Activated T-helper 1 cell treated with anti-CD3 and anti-CD28 coated beads, Interleukin-12 subunit alpha, Interleukin-12 subunit beta, Interleukin-2, Interleukin-4 antibody, amounts not matched to agents 30 ng/mL and 10 ng/mL and 1 ng/mL, durations not matched to agents 14 hours and 24 hours and 36 hours (primary cell): ENCODE results near the gene CCDC92B. TPM values are rescaled to one million over a fixed set of nuclear protein-coding genes. Genes with fewer than 3 reads are reported as not detected.
A peak's percentile ranks its signal among the peaks of the same experiment; 100 is the strongest.

Source experiments
- DNase-seq: peaks from one replicate; pipeline ENCODE4 v3.0.0; 2021; ENCODE audit warnings: low spot score
- H3K27ac Mint-ChIP-seq: one replicate; pipeline ENCODE4 v1.8.0; 2021; ENCODE audit warnings: mild to moderate bottlenecking, mixed read lengths
- H3K27me3 Mint-ChIP-seq: one replicate; pipeline ENCODE4 v1.8.0; 2022; ENCODE audit warnings: mild to moderate bottlenecking, moderate library complexity, mixed read lengths; ENCODE audit not compliant: insufficient read depth
- H3K36me3 Mint-ChIP-seq: one replicate; pipeline ENCODE4 v1.8.0; 2021; ENCODE audit warnings: low read depth, mixed read lengths
- H3K4me1 Mint-ChIP-seq: one replicate; pipeline ENCODE4 v1.8.0; 2021; ENCODE audit warnings: low read depth, mixed read lengths
- H3K4me3 Mint-ChIP-seq: one replicate; pipeline ENCODE4 v1.8.0; 2021; ENCODE audit warnings: mild to moderate bottlenecking, moderate library complexity, mixed read lengths
- H3K9me3 Mint-ChIP-seq: one replicate; pipeline ENCODE4 v1.8.0; 2021; ENCODE audit warnings: mixed read lengths
- intact Hi-C: fragments of 100-400 bp; cut with micrococcal nuclease; formaldehyde crosslinking; loops from one replicate; pipeline ENCODE4 v1.15.1; 2024
- total RNA-seq: library from RNA; stranded (reverse); gene quantifications from 2 replicates; pipeline ENCODE4 v1.2.3, GENCODE V29; 2022

CCDC92B gene
- total RNA-seq, 1 donor from 2014 or later: 0.23 TPM

- no peak overlapping the region for H3K27ac Mint-ChIP-seq
- H3K36me3 Mint-ChIP-seq: no peaks in the 10 kb centered on the region
- H3K4me1 Mint-ChIP-seq: no peaks in the 10 kb centered on the region
- no peak overlapping the region for H3K4me3 Mint-ChIP-seq
- intact Hi-C loops: no loop called here
- peaks cover 49% of the 10 kb centered on the region for H3K27me3 Mint-ChIP-seq
- DNase-seq: no peak
- H3K9me3 Mint-ChIP-seq: no peaks in the 10 kb centered on the region
These were observed 25.8 kb upstream of the CCDC92B start for GRCh38 chr17:2775206-2775605.

GRCh38 chr17:2770129-2770528 is 20.7 kb upstream of the CCDC92B start:
- H3K9me3 Mint-ChIP-seq: no peaks in the 10 kb centered on the region
- H3K36me3 Mint-ChIP-seq: no peaks in the 10 kb centered on the region
- intact Hi-C loops: no loop called here
- no peak overlapping the region for H3K27ac Mint-ChIP-seq
- H3K4me1 Mint-ChIP-seq: no peaks in the 10 kb centered on the region
- no peak overlapping the region for H3K4me3 Mint-ChIP-seq
- H3K27me3 Mint-ChIP-seq: peaks cover 25% of the 10 kb centered on the region
- no peak for DNase-seq

- Mint-ChIP-seq H3K27ac (no peak overlapping the region), H3K27me3 (peaks cover 32% of the 10 kb centered on the region), H3K36me3 (no peaks in the 10 kb centered on the region), H3K4me3 (no peak overlapping the region), H3K9me3 (no peaks in the 10 kb centered on the region), H3K4me1 (no peaks in the 10 kb centered on the region)
- DNase-seq: no peak
- intact Hi-C loops: no loop called here
These were observed 9.4 kb upstream of the CCDC92B start for GRCh38 chr17:2758870-2759269.

GRCh38 chr17:2755891-2756724 is 6.7 kb upstream of the CCDC92B start:
- Mint-ChIP-seq H3K9me3 (no peaks in the 10 kb centered on the region), H3K4me1 (no peaks in the 10 kb centered on the region), H3K36me3 (no peaks in the 10 kb centered on the region), H3K4me3 (no peak overlapping the region), H3K27me3 (peaks cover 51% of the 10 kb centered on the region), H3K27ac (no peak overlapping the region)
- intact Hi-C loops: no loop called here
- no peak for DNase-seq

- H3K27ac Mint-ChIP-seq: no peak overlapping the region
- H3K27me3 Mint-ChIP-seq: peaks cover 66% of the 10 kb centered on the region
- H3K4me1 Mint-ChIP-seq: no peaks in the 10 kb centered on the region
- DNase-seq: no peak
- H3K4me3 Mint-ChIP-seq: no peak overlapping the region
- H3K36me3 Mint-ChIP-seq: no peaks in the 10 kb centered on the region
- intact Hi-C loops: no loop called here
- no peaks in the 10 kb centered on the region for H3K9me3 Mint-ChIP-seq
These were observed 2.0 kb upstream of the CCDC92B start for GRCh38 chr17:2751491-2751890.

- no peaks in the 10 kb centered on the region for H3K36me3 Mint-ChIP-seq
- no peaks in the 10 kb centered on the region for H3K4me1 Mint-ChIP-seq
- no peaks in the 10 kb centered on the region for H3K9me3 Mint-ChIP-seq
- no peak for DNase-seq
- intact Hi-C loops: no loop called here
- no peak overlapping the region for H3K27ac Mint-ChIP-seq
- H3K4me3 Mint-ChIP-seq: no peak overlapping the region
- peaks cover 63% of the 10 kb centered on the region for H3K27me3 Mint-ChIP-seq
These were observed 1.3 kb upstream of the CCDC92B start for GRCh38 chr17:2750721-2751120.

GRCh38 chr17:2749784-2750181 is 331 bp upstream of the CCDC92B start:
- H3K27me3 Mint-ChIP-seq: peaks cover 62% of the 10 kb centered on the region
- DNase-seq: peak; percentile 70
- no peaks in the 10 kb centered on the region for H3K4me1 Mint-ChIP-seq
- no peak overlapping the region for H3K27ac Mint-ChIP-seq
- no peaks in the 10 kb centered on the region for H3K36me3 Mint-ChIP-seq
- H3K4me3 Mint-ChIP-seq: no peak overlapping the region
- no peaks in the 10 kb centered on the region for H3K9me3 Mint-ChIP-seq
- intact Hi-C loops: loop anchor here (1.0 kb wide), 1 partner anchor 37 kb away; no protein-coding TSS in a partner anchor

GRCh38 chr17:2745317-2746037 is 4.0 kb downstream of the CCDC92B start:
- H3K4me1 Mint-ChIP-seq: no peaks in the 10 kb centered on the region

GRCh38 chr17:2737693-2738092 is 11.8 kb downstream of the CCDC92B start:
- DNase-seq: no peak
- no peak overlapping the region for H3K4me3 Mint-ChIP-seq
- H3K9me3 Mint-ChIP-seq: no peaks in the 10 kb centered on the region
- H3K27me3 Mint-ChIP-seq: no peaks in the 10 kb centered on the region
- no peak overlapping the region for H3K27ac Mint-ChIP-seq
- intact Hi-C loops: no loop called here
- no peaks in the 10 kb centered on the region for H3K36me3 Mint-ChIP-seq
- no peaks in the 10 kb centered on the region for H3K4me1 Mint-ChIP-seq

More at GRCh38 chr17:2745317-2746037, 4.0 kb downstream of the CCDC92B start:
- H3K36me3 Mint-ChIP-seq: no peaks in the 10 kb centered on the region
- H3K27me3 Mint-ChIP-seq: peaks cover 34% of the 10 kb centered on the region
- DNase-seq: no peak
- H3K4me3 Mint-ChIP-seq: no peak overlapping the region
- H3K9me3 Mint-ChIP-seq: no peaks in the 10 kb centered on the region
- intact Hi-C loops: no loop called here
- no peak overlapping the region for H3K27ac Mint-ChIP-seq

- no peaks in the 10 kb centered on the region for H3K9me3 Mint-ChIP-seq
- H3K27me3 Mint-ChIP-seq: no peaks in the 10 kb centered on the region
- intact Hi-C loops: no loop called here
- H3K4me1 Mint-ChIP-seq: no peaks in the 10 kb centered on the region
- no peak for DNase-seq
- no peak overlapping the region for H3K4me3 Mint-ChIP-seq
- H3K36me3 Mint-ChIP-seq: no peaks in the 10 kb centered on the region
- H3K27ac Mint-ChIP-seq: no peak overlapping the region
These were observed 12.5 kb downstream of the CCDC92B start for GRCh38 chr17:2736956-2737355.

- intact Hi-C loops: no loop called here
These were observed 13.6 kb downstream of the CCDC92B start for GRCh38 chr17:2735896-2736295.

GRCh38 chr17:2734939-2735338 is 14.5 kb downstream of the CCDC92B start:
- Mint-ChIP-seq H3K36me3 (no peaks in the 10 kb centered on the region), H3K4me3 (no peak overlapping the region), H3K9me3 (no peaks in the 10 kb centered on the region), H3K4me1 (no peaks in the 10 kb centered on the region), H3K27ac (no peak overlapping the region), H3K27me3 (peaks cover 4% of the 10 kb centered on the region)
- intact Hi-C loops: no loop called here
- no peak for DNase-seq

More at GRCh38 chr17:2735896-2736295, 13.6 kb downstream of the CCDC92B start:
- H3K27me3 Mint-ChIP-seq: no peaks in the 10 kb centered on the region
- H3K27ac Mint-ChIP-seq: no peak overlapping the region
- no peak overlapping the region for H3K4me3 Mint-ChIP-seq
- DNase-seq: no peak
- no peaks in the 10 kb centered on the region for H3K9me3 Mint-ChIP-seq
- H3K36me3 Mint-ChIP-seq: no peaks in the 10 kb centered on the region
- H3K4me1 Mint-ChIP-seq: no peaks in the 10 kb centered on the region

- DNase-seq: no peak
- Mint-ChIP-seq H3K9me3 (no peaks in the 10 kb centered on the region), H3K4me1 (no peaks in the 10 kb centered on the region), H3K4me3 (no peak overlapping the region), H3K27me3 (peaks cover 12% of the 10 kb centered on the region), H3K27ac (no peak overlapping the region), H3K36me3 (no peaks in the 10 kb centered on the region)
- intact Hi-C loops: no loop called here
These were observed 17.6 kb downstream of the CCDC92B start for GRCh38 chr17:2731807-2732206.
